ENCODE results near the gene GLG1.
"Not testable (repeated sequence)": the region's sequence is repeated elsewhere in the genome, so short reads cannot be mapped to it uniquely, and the experiment has no call there.

The GLG1 gene

DNA sequence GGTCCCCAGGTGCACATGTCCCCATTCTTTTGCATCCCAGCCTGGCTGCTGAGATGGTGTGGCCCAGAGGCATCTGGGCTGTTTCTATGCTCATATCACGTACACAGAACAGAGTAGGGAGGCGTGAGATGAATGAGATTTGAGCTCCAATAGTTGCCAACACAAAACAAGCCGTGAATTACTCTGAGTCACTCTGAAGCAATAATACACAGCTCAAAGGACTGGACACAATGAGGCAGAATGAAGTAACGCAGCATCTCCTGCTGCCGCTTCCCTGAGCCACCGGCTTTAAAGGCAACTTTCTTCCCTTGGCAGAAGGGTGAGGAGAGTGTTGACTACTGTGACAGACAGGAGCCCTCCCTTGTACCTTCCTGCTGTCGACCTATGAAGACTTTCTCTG is 151.7 kb downstream of the GLG1 start:
- Mint-ChIP-seq H3K4me1 (ENCODE audit: low read depth) (no peaks in the 10 kb centered on the region), H3K9me3 (no peaks in the 10 kb centered on the region), H3K27ac (no peak overlapping the region), H3K27me3 (ENCODE audit: low read depth) (no peaks in the 10 kb centered on the region), H3K4me3 (no peak overlapping the region), H3K36me3 (ENCODE audit: low read depth) (peaks cover 54% of the 10 kb centered on the region)
- no peak for DNase-seq (ENCODE audit: low spot score)

DNA sequence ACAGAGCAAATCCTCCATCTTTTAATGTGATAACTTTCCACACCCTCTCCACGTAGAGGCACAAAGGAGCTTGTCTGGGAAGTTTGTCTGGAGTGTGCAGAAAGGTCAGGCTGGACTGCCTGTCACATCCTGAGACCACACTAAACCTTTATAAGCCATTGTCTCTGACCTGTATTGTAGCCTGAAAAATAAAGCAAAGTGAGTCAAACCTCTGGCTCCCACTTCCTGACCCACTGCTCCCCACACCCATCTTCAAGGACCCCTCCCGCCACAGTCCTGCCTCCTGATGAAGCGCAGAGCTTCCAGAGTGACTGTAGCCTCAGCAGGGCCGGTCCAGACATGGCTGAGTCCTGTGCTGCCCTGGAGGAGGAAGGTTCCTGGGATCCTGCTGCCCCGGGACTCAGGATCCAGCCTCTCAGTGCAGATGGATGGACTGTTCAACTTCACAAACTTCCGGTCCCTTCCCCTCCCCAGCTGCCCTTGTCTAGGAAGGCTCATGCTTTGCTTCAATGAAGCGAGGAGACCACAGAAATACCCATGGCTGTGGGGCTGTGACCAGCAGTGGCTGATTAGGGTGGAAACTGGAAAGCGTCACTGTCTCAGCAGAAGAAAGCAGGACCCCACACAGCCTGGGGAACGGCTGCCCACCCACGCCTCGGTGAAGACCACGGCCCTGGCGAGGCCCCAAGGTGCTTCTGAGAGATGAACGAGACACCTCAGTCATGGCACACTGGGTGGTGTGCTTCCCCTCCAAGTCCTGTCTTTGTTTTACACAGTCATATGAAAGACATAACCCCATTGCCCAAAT is 154.8 kb downstream of the GLG1 start:
- no peak for DNase-seq (ENCODE audit: low spot score)
- Mint-ChIP-seq H3K9me3 (no peaks in the 10 kb centered on the region), H3K4me1 (ENCODE audit: low read depth) (peaks cover 3% of the 10 kb centered on the region), H3K27me3 (ENCODE audit: low read depth) (no peaks in the 10 kb centered on the region), H3K36me3 (ENCODE audit: low read depth) (peaks cover 48% of the 10 kb centered on the region), H3K27ac (no peak overlapping the region), H3K4me3 (no peak overlapping the region)

DNA sequence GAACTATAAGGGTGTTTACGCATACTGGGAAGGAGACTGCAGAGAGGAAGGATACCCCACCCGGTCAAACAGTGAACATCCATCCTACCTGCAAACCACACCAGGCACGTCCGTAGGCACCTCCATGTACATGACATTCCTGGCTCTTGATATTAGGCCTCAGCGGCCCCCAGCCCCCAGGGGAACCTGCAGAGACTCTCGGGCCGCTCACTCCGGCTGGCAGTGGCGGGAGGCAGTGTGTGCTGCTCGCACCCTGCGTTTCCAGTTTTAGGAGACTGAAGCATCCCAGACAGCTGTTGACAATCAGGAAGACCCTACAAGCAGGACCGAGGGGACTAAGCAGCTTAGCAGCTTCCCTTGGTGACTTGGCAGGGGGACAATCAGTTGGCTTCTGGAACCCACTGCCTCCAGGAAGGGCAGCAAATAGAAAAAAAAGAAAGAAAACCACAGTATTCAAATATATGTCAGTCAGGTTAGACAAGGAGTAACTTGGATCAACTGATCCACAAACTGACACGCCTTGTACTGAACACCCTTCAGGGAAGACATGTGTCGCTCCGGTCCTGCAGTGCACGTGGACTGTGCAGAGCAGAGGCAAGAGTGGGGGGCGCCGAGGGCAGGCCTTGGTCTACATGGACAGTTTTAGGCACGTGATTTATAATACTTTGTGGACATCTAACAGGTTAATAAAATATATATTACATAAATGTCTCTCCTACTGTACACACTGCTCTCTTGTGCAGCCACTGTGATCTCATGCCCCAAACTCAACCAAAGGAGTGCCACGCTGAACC is 155.8 kb downstream of the GLG1 start:
- Mint-ChIP-seq H3K27me3 (ENCODE audit: low read depth) (no peaks in the 10 kb centered on the region), H3K4me3 (no peak overlapping the region), H3K4me1 (ENCODE audit: low read depth) (peaks cover 3% of the 10 kb centered on the region), H3K27ac (no peak overlapping the region), H3K36me3 (ENCODE audit: low read depth) (peaks cover 45% of the 10 kb centered on the region), H3K9me3 (no peaks in the 10 kb centered on the region)
- DNase-seq (ENCODE audit: low spot score), result no peak

DNA sequence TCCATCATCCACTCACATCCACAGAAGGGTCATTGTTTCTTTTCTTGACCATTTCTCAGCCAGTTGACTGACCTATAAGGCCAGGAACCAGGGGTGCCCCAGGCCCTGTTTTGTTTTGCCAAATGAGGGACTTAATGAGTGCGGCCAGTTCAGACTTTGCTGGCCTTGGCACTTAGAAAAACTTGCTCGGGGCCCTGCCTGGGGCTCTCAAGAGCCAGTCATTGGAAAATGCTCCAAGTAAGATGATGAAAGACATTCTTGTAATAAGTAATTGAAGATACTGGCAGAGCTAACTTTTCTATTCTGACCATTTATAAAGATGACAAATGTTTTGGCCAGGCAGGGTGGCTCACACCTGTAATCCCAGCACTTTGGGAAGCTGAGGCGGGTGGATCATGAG is 156.7 kb downstream of the GLG1 start:
- Mint-ChIP-seq H3K27me3 (ENCODE audit: low read depth) (no peaks in the 10 kb centered on the region), H3K4me3 (no peak overlapping the region), H3K9me3 (no peaks in the 10 kb centered on the region), H3K36me3 (ENCODE audit: low read depth) (peaks cover 38% of the 10 kb centered on the region), H3K4me1 (ENCODE audit: low read depth) (peaks cover 3% of the 10 kb centered on the region), H3K27ac (no peak overlapping the region)
- DNase-seq (ENCODE audit: low spot score), result no peak

- Mint-ChIP-seq H3K36me3 (ENCODE audit: low read depth) (peaks cover 34% of the 10 kb centered on the region), H3K27ac (no peak overlapping the region), H3K27me3 (ENCODE audit: low read depth) (no peaks in the 10 kb centered on the region), H3K4me3 (no peak overlapping the region), H3K4me1 (ENCODE audit: low read depth) (peaks cover 3% of the 10 kb centered on the region), H3K9me3 (no peaks in the 10 kb centered on the region)
- no peak for DNase-seq (ENCODE audit: low spot score)
Observed at GRCh38 chr16:74449470-74449869, 157.4 kb downstream of the GLG1 start.

DNA sequence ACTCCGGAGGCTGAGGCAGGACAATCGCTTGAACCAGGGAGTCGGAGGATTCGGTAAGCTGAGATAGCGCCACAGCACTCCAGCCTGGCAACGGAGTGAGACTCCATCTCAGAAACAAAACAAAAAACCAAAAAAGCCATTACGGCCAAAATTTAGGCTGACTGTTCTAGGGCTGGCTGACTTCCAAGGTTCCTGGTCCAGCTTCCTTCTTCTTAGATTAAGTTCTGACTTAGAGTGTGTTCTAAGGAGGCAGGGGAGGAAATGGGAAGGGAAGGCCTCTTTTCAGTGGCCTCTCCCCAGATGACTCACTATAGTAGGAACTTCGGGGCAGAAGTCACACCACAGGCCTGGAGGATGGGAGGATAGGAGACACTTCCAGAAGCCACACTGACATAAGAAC is 157.9 kb downstream of the GLG1 start:
- H3K27me3 Mint-ChIP-seq (ENCODE audit: low read depth), result no peaks in the 10 kb centered on the region
- peaks cover 34% of the 10 kb centered on the region for H3K36me3 Mint-ChIP-seq (ENCODE audit: low read depth)
- H3K27ac Mint-ChIP-seq, result no peak overlapping the region
- DNase-seq (ENCODE audit: low spot score), result no peak
- no peaks in the 10 kb centered on the region for H3K9me3 Mint-ChIP-seq
- H3K4me1 Mint-ChIP-seq (ENCODE audit: low read depth), result peaks cover 3% of the 10 kb centered on the region
- no peak overlapping the region for H3K4me3 Mint-ChIP-seq

- Mint-ChIP-seq H3K27me3 (ENCODE audit: low read depth) (no peaks in the 10 kb centered on the region), H3K4me1 (ENCODE audit: low read depth) (peaks cover 6% of the 10 kb centered on the region), H3K4me3 (no peak overlapping the region), H3K9me3 (no peaks in the 10 kb centered on the region), H3K36me3 (ENCODE audit: low read depth) (peaks cover 28% of the 10 kb centered on the region), H3K27ac (no peak overlapping the region)
- no peak for DNase-seq (ENCODE audit: low spot score)
Observed at GRCh38 chr16:74447578-74447977, 159.3 kb downstream of the GLG1 start.

DNA sequence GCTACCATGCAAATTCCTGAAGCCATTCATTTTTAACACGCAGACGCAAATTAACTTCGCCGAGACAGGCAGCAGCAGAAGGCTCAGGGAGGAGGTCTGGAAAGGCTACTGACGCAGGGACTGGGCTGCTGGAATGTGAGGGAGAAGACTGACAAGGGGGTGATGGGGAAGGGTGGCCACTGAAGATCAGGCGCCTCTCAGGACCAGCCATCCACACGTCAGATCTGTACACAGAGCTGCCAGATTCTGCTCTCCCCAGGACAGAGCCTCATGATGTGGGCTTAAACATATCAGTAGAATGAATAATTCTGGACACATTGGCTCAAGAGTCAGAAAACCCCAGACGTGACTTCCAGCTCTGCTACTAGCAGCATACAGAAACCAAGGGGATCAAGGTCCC is 160.0 kb downstream of the GLG1 start:
- no peak for DNase-seq (ENCODE audit: low spot score)
- peaks cover 25% of the 10 kb centered on the region for H3K36me3 Mint-ChIP-seq (ENCODE audit: low read depth)
- H3K4me1 Mint-ChIP-seq (ENCODE audit: low read depth), result peaks cover 7% of the 10 kb centered on the region
- no peak overlapping the region for H3K27ac Mint-ChIP-seq
- H3K4me3 Mint-ChIP-seq, result no peak overlapping the region
- no peaks in the 10 kb centered on the region for H3K27me3 Mint-ChIP-seq (ENCODE audit: low read depth)
- H3K9me3 Mint-ChIP-seq, result no peaks in the 10 kb centered on the region

GRCh38 chr16:74443624-74444346 is 163.1 kb downstream of the GLG1 start:
- H3K27ac Mint-ChIP-seq; DNase-seq (ENCODE audit: low spot score); H3K27me3 Mint-ChIP-seq (ENCODE audit: low read depth); H3K4me3 Mint-ChIP-seq; H3K9me3 Mint-ChIP-seq: not testable (repeated sequence)
- peaks cover 18% of the 10 kb centered on the region for H3K4me1 Mint-ChIP-seq (ENCODE audit: low read depth)
- peaks cover 27% of the 10 kb centered on the region for H3K36me3 Mint-ChIP-seq (ENCODE audit: low read depth)

GRCh38 chr16:74439685-74440084 is 167.2 kb downstream of the GLG1 start:
- H3K27me3 Mint-ChIP-seq (ENCODE audit: low read depth), result peaks cover 7% of the 10 kb centered on the region
- no peak overlapping the region for H3K4me3 Mint-ChIP-seq
- H3K4me1 Mint-ChIP-seq (ENCODE audit: low read depth), result peaks cover 25% of the 10 kb centered on the region
- peaks cover 6% of the 10 kb centered on the region for H3K9me3 Mint-ChIP-seq
- no peak overlapping the region for H3K27ac Mint-ChIP-seq
- no peak for DNase-seq (ENCODE audit: low spot score)
- peaks cover 21% of the 10 kb centered on the region for H3K36me3 Mint-ChIP-seq (ENCODE audit: low read depth)

- Mint-ChIP-seq H3K36me3 (ENCODE audit: low read depth) (peaks cover 21% of the 10 kb centered on the region), H3K27ac (peak overlapping the region; percentile 89), H3K4me1 (ENCODE audit: low read depth) (peaks cover 25% of the 10 kb centered on the region), H3K27me3 (ENCODE audit: low read depth) (peaks cover 14% of the 10 kb centered on the region), H3K4me3 (peak overlapping the region; percentile 78), H3K9me3 (peaks cover 6% of the 10 kb centered on the region)
- peak; percentile 30 for DNase-seq (ENCODE audit: low spot score)
Observed at GRCh38 chr16:74438492-74438979, 168.4 kb downstream of the GLG1 start.

DNA sequence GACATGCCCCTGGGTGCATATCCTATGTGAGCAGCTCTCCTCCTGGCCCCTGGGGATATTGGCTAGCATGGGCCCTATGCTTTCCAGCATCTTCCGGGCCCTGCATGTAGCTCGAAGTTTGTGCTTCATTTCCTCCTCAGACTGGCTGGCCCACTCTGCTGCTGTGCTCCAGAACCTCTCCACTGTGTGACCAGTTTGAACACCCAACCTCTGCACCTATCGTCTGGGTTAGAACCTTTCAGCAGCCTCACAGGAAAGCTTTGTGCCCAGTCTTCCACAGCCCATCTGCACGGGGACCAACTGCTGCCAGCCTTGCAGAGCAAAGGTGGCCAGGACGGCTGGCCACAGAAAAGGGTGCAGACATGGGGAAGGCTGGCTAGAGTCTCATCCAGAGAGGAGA is 175.4 kb downstream of the GLG1 start:
- no peak for DNase-seq (ENCODE audit: low spot score)
- peaks cover 17% of the 10 kb centered on the region for H3K27me3 Mint-ChIP-seq (ENCODE audit: low read depth)
- no peaks in the 10 kb centered on the region for H3K36me3 Mint-ChIP-seq (ENCODE audit: low read depth)
- no peaks in the 10 kb centered on the region for H3K4me1 Mint-ChIP-seq (ENCODE audit: low read depth)
- peaks cover 6% of the 10 kb centered on the region for H3K9me3 Mint-ChIP-seq
- no peak overlapping the region for H3K27ac Mint-ChIP-seq
- no peak overlapping the region for H3K4me3 Mint-ChIP-seq

DNA sequence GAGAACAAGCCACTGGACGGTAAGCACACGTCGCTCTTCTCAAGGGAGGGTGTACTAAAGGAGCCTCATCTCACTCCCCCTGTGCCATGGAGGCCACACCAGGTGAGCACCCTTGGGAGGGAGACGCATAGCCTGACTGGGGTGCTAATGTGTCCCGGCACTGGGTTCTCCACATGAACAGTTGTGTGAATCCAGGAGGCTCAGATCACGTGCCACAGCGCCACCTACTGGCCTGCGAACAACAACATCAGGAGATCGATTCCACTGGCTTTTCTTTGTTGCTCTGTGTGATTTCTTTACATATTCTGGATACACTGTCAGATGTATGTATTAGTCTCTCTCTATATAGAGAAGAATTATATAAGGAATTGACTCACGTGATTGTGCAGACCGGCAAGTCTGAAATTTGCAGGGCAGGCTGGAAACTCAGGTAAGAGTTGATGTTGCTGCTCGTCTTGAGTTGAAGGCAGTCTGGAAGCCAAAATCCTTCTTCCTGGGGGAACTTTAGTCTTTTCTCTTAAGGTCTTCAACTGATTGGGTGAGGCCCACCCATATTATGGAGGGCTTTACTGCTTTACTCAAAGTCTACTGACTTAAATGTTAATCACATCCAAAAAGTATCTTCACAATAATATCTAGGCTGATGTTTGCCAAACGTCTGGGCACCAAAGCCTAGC is 176.7 kb downstream of the GLG1 start:
- peak; percentile 22 for DNase-seq (ENCODE audit: low spot score)
- H3K9me3 Mint-ChIP-seq; H3K4me3 Mint-ChIP-seq; H3K27ac Mint-ChIP-seq; H3K4me1 Mint-ChIP-seq (ENCODE audit: low read depth); H3K36me3 Mint-ChIP-seq (ENCODE audit: low read depth): not testable (repeated sequence)
- H3K27me3 Mint-ChIP-seq (ENCODE audit: low read depth), result peaks cover 14% of the 10 kb centered on the region
